Urothelium cell line (cell line): ENCODE results near the gene DSCAML1.
"Not testable (repeated sequence)": the region's sequence is repeated elsewhere in the genome, so short reads cannot be mapped to it uniquely, and the experiment has no call there.

Source experiments
- DNase-seq: peaks from one replicate; pipeline ENCODE4 v3.0.0; 2011; ENCODE audit warnings: low spot score, mixed read lengths
- FAIRE-seq: peaks from 2 replicates; lab custom pipeline; 2011; peaks lifted over from hg19 to GRCh38; lab: Jason Lieb, UNC

DSCAML1 gene

DNA sequence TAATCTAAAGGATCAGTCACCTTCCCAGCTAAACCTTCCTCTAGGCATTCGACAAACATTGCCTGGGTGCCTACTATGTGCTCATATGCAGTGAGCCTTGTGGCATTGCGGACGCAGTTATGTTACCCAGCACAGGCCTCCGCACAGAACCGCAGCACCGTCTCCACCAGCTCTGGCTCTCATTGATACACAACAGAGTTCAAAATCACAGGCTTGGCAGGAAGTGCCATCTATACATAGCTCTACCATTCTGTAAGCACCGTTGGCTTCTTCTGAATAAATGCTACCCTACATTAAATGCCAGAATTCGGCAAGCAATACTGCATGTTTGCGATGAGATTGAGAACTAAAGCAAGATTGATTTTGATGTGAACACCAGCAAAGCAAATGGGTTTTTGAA lies 31.0 kb downstream of the DSCAML1 start:
- FAIRE-seq = no peak

DNA sequence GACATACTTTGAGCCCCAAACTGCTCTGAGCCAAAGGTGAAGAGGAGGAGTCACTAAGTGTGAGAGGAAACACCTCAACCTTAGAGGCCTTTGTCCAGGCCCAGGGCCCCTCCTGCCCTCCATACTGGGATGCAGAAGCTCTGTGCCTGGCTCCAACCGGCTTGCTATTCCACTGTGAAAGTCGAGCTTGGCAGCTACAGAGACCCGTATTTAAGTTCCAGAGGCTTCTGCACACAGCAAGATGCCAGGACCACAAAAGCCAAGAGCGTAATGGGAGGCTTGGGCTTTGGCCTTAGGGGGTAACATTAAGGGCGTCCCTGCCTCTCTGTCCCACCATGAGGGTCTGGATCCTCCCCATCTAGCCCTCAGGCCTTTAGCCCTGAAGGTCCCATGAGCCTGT lies 31.9 kb downstream of the DSCAML1 start:
- FAIRE-seq = no peak
- DNase-seq = no peak

More for the DNA sequence above, 31.0 kb downstream of the DSCAML1 start:
- no peak for DNase-seq

DNA sequence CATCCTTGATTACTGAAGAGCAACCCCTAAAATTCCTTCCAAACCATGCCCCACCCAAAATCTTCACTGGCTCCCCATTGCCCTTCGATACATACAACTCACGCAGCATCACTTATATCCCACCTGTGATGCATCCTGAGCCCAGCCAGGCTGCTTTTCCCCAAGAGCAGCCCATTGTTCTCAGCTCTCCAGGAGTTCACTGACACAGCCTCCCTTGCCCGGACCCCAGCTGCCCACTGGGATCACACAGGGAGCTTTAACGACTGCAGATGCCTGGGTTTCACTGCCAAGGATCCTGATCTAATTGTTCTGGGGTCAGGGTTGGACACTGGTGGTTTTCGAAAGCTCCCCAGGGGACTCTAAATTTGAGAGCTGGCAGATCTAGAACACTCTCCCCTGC lies 33.6 kb downstream of the DSCAML1 start:
- FAIRE-seq, DNase-seq: not testable (repeated sequence)

DNA sequence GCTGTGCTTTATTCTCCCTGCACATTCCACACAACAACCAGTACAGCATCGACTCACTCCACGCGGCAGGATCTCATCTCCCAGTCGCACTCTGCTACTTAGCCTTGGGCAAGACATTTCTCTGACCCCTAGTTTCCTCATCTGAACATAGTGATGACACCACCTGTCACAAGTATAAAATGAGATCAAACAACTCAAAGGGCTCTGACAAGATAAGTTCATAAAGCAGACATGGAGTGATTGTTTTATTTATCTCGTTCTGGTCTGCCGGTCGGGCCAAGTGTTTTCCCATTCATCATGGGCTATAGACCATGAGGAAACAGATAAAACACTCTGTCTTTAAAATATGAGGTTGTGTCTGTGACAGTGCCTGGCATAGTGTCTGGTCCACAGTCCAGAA lies 35.0 kb downstream of the DSCAML1 start:
- DNase-seq (no peak), FAIRE-seq (no peak)

DNA sequence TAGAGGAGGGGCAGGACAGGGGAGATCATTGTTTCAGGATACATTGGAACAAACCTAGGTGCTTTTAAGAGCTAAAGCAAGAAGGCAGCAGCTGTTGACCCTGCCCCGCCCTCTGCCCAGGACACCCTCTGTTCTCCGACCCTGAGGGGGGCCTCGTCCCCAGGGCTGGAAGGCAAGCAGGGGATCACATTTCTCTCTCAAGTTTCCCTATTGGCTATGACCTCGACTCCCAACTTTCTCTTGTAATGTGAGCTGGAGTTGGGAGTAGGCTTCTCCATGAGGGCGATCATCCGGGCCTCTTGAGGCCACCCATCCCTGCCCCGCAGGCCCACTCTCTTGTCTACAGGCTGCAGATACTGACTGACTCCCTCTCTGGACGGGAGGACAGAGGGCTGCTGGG lies 37.7 kb downstream of the DSCAML1 start:
- FAIRE-seq = no peak
- DNase-seq = no peak

DNA sequence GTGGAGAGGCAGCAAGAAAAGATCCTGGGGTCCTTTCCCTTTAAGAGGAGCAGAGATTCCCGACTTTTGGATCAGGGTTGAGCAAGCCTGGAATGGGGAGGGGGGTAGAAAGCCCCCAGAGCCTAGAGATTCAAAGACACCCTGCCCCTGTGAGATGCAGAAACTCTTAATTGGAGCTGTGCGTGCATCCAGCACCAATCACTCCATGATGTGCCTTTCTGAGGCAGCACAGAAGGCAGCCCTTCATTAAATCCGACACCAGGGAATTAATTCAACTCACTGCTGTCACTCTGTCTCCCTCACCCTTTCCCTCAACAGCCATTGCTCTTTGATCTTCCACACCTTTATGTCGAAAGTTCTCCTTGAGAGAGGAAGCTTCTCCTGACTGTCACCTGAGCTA lies 43.0 kb downstream of the DSCAML1 start:
- DNase-seq (no peak), FAIRE-seq (no peak)

DNA sequence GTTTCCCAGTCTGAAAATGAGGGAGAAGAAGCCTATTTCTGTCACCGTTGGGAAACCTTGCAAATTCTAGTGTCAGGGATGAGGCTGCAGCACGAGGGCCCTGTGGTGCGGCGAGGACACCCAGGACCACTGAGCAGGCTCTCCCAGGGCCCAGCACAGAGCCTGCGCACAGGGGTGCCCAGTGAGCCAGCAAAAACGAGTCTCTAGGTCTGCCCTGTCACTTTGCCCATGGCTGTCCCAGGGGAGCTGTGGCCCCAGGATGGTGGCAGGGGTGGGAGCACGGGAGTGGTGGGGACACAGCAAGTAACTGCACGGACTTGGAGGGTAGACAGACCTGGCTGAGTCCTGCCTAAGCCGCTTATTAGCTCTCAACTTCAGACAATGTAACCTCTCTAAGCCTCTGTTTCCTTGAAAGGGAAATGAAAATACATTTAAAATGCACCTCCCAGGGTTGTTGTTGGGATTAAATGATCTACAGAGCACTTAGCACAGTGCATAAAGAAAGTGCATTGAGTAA lies 44.2 kb downstream of the DSCAML1 start:
- FAIRE-seq = no peak
- no peak for DNase-seq

DNA sequence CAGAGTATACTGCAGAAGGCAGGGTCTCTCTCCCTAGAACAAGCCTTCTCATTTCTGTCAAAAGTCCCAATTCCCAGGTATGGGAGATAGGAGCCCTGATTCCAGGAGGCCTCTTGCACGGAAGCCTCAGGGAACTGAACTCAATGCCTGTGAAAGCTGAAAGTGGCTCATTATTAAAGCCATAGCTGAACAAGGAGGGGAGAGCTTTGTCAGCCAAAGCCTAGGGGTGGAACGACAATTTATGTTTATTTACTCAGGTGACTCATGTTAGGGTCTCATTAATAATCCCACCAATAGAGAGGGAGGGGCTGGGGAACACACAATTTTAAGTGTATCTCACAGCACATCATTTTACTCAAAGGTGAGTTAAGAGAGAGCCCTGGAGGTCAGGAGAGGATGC lies 44.9 kb downstream of the DSCAML1 start:
- DNase-seq = no peak
- no peak for FAIRE-seq

DNA sequence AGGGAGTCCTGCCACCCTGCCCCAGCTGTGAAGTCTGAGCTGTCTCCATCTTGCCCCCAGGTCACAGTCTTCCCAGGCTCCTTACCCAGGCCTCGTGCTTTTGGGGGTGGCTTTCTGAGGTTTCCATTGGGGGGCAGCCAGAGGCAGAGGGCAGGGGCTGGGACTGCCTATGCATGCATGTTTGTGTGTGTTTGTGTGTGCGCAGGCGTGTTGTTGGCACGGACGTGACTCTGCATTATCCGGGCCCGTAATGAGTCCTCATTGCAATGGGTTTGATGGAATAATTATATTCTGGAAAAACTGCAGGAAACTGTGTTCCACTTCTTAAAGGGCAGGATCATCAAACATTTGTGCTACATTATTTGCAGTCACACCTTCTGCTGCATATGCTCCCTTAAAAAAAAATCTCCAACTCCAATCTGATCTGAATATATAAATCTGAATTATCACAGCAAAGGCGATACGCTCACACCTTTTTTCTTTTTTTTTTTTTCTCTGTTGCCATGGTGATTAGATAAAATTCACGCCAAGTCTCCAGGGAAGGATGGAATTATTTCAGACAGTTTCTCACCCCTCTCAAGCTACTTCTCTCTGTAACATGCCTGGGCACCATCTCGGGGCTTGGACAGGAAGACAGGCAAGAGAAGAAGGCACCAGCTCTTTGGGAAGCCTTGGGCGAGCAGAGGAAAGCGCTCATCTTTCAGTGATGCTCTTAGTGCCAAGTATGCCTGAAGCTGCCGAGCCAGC lies 45.9 kb downstream of the DSCAML1 start:
- FAIRE-seq (no peak), DNase-seq (no peak)

DNA sequence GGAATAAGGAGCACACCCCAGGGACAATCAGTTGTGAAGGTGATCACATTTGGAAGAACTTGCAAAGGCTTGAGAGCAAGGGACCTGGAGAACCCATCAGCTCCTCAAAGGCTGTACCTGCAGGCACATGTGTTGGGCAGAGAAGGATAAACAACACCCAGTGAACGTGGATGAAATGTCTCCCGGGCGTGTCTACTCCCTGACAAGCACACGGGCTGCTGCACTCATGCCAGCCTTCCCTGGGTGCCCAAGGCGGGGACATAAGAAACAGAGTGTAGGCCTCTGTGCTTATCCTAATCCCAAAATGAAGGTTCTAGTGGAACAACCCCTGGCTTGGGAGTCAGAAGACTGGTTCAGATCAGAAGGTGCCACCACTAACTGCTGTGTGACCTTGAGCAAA lies 46.7 kb downstream of the DSCAML1 start:
- DNase-seq = no peak
- no peak for FAIRE-seq

DNA sequence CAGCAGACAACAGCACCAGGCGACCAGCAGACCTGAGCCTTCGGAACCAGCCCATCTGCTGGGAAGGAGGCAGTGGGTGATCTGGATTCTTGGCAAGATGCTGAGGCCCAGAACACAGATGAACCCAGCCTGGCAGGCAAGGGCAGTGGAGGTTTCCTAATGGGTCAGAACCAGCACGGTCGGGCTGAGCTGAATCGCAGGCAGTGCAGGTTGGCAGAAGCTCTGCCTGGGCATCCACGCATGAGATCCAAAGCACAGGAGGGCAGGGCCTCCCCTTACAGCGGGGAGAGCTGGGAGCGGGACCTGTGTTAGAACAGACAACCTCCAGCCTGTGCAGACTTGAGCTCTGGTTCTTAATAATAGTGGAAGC lies 47.5 kb downstream of the DSCAML1 start:
- DNase-seq = no peak
- FAIRE-seq = no peak

DNA sequence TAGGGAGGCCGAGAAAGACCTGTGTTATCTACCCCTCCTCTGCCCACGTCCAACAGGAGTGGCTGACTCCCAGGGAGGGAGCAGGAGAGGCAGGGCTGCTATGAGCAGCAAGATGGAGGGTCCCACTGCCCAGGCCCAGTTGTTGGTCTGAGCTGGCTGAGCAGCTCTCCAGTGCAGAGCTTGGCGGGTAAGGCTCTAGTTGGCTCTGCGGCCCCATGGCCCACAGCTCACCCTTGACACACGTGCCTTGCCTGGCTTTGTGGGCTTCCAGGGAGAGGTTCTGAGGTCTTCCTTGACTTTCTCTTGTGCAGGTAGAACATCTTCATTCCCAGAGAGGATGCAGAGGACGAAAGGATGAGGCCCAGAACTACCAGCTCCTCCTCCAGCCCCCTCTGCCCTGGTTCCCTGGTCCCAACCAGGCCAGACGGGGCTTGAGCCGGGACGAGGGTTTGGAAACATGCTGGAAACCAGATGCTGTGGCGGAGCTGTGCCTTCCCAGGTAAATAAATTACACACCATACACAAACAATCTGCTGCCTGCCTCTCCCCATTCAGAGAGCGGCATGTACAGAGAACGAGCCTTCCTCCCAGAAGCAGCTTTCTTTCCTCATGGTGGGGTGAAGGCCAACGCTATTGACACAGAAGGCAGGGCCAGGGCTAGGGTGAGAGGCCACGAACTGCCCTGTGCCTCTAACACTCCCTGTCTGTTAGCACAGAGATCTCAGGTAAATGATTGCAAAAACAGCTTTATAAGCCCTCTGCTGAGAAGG lies 48.1 kb downstream of the DSCAML1 start:
- no peak for DNase-seq
- FAIRE-seq = no peak

DNA sequence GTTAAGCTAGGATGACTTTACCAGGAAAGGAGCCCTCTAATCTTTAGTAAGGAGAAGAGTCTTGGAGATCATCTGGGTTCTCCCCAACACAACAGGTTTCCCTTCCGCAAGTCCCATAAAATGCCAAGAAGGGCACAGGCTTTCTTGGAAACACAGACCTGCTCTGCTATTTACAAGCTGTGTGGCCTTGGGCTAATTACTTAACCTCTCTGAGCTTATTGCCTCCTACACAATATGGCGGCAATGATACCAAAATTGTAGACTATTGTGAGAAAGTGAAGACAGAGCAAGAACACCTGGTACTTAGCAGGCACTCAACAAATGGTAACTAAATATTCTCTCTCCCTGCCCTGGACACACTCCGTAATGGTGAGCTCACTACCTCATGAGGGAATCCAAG lies 49.1 kb downstream of the DSCAML1 start:
- FAIRE-seq = no peak
- no peak for DNase-seq

DNA sequence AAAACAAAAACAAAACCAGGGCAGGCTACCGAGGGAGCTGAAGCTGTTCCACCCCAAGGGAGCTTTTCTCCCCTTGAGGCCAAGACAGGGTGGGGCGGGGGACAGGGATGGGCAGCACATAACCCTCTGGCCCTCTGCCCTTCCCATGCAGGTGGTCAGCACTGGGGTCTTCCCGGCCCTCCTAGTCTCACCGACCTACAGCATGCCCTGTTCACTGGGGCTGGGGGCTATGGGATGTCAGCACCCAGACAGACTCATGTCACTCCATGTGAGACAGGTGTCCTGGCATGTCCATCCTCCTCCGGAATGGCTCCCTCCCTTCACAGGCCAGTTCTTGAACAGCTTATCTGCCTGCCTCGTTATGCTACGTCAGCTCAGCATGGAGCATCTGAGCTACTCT lies 51.7 kb downstream of the DSCAML1 start:
- DNase-seq (no peak), FAIRE-seq (no peak)

DNA sequence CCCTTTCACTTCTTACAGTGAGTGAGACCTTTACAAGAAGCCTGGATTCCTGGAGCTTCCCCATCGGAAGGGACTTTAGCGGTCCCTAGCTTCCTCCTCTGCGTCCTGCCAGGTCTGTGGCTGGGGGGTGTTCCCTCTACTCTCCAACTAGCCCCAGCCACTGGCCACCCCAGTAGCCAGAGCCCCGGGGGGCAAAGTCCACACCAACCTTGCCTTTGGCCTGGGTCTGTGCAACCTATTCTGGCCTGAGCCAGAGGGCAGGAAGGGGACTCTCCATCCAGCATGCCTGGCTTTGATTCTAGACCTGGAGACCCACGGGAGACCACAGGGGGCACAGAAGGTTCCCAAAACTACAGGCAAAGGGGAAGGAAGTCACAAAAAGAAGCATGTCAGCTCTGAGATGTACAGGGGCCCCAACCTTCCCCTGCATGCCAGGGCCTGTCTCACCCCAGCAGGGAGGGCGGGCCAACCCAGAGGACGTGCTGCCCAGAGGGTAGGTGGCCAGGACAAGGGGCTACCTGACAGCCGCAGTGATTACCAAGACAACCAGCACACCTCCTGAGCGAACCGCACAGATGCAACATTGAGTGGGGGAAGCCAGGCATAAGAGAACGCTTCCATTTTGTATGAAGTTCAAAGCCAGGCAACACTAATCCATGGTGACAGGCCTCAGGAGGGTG lies 52.4 kb downstream of the DSCAML1 start:
- no peak for DNase-seq
- no peak for FAIRE-seq

DNA sequence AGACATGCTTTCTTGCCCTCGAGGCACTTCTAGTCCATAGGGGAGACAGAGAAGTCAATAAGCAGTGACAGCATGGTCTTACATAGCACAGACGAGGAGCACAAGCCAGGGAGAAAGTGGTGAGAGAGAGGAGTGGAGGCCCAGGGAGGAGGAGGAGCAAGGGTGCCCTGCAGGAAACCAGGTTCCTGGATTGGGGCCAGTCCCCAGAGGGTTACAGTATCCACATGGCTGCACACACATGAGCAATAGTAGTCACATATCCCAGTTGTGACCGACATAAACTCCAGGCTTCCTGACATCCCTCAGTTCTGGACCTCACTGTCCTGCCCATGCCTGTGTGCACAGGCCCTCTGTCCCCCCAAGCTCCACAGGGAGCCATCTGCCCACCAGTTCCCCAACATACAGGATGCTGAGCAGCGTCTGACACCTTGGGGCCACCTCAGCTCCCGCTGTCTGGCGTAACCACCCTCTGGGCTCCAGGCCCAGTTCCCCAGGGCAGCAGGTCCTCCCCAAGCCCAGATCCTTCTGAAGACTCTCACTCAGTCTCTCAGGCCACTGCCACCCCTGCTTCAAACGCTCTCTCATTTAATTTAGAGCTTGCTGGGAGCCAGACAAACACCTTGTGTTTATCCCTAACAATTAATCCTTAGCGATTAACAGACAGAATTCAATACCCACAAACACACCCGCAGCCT lies 53.7 kb downstream of the DSCAML1 start:
- DNase-seq (no peak), FAIRE-seq (no peak)

DNA sequence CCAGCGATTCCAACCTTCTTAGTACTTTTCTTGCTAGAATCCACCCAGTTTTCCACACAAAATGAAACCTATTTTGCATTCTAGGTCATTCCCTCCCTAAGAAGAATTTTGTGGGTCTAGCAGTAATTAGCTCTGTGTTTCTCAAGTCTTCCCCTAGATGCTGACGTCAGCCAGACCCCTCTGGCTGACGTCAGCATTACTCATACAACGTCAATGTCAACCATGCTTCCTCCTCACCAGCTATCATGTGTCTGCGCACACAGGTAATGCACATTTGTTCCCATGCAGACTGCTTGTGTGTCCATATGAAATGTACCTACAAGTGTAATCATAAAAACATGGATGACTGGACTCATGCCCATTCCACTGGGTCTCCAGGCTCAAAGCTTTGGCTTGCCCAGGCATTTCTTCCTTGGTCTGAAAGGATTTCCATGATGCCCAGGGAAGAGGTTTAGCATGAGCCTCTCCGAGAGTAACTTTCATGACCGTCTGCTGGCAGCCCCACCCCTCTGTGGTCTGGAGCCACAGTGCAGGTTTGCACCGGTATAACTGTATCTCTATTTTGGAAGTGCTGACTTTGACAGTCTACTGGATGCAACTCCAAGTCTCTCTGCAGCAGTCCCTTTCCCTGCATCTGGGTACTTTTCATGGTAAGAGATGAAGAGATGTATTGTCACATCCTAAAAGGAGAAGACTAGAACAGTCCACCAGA lies 58.6 kb downstream of the DSCAML1 start:
- FAIRE-seq = no peak
- no peak for DNase-seq

DNA sequence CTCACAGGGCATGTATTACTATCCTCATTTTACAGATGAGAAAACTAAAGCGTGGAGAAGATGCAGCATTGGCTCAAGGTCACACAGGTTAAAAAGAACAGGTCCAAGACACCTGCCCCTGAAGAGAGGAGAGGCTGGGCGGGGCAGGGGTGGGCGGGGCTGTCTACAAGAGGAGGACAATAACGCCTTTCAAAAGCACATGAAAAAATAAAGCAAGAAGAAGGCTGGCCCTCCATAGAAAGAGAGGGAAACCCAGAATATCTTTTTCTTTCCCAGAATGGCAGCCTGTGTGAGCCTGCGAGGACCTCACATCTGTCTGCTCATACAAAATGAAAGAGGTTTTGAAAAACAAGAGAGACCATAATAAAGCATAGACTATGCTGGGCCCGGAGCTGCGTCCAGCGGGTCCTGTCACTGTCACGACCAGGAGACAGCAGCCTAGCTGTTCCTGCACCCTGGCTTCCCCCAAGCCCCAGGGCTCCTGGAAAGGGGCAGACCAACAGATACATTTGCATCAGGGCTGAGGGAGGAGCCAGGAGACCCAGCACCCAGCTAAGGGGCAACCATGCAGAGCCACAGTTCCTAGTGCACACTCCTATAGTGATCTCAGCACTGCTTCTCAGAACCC lies 61.6 kb downstream of the DSCAML1 start:
- FAIRE-seq (no peak), DNase-seq (no peak)

DNA sequence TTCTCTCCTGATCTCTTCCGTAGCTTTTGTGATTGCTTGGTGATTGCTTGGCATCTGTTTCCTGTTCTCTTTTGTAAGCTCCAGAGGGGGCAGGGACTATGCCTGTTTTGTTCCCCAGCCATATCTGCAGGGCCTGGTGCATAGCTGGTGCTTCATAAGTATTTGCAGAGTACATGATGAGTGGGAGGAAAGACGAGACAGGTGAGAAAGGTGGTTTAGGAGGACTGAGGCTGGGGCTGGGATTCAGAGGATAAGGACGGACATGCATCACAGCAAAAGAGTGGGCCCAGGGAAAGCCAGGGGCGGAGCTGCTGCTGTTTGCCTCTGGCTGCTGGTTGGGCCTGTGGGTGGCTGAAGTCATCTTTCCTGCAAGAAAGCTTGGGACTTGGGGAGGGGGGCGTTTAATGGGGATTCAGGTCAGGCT lies 62.4 kb downstream of the DSCAML1 start:
- FAIRE-seq (no peak), DNase-seq (no peak)

DNA sequence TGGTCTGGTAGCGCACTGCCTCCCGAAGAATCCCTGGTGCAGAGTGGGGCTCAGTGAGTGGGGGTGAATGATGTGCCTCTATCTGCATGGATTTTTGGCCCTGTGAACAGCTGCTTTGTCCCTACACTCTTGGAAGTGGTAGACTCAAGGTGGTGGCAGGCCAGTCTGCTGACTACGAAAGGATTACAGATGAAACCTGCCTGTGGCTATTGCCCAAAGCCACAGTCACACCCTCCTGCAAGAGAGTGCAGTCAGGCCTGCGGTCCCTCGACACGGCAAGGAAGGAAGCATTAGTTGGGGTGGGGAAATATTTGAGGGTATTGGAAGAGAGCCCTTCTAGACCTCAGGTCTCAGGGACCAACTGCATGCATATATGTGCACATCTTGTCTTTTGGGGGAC lies 63.7 kb downstream of the DSCAML1 start:
- no peak for FAIRE-seq
- DNase-seq = no peak
